Breast epithelium (tissue), 3 donors: ENCODE data around the gene AP2S1.

Experiments
- POLR2A ChIP-seq: fragments of 450-650 bp; IDR thresholded peaks from one replicate; pipeline ENCODE4 v1.6.1; 2016; ENCODE audit warnings: antibody characterized with exemption, mild to moderate bottlenecking, moderate library complexity
- POLR2AphosphoS5 ChIP-seq, 3 donors: sonication (generic); formaldehyde crosslinking; IDR thresholded peaks; one replicate each; pipeline ENCODE4 v1.6.1; 2017; ENCODE audit warnings: antibody characterized with exemption in 3 of 3
- TF ChIP-seq, protein P1 (sequence below), 3 donors: fragments of 450-650 bp; IDR thresholded peaks; one replicate each; pipeline ENCODE4 v1.5.1; 2016 to 2017; ENCODE audit warnings: antibody characterized with exemption in 3 of 3, mild to moderate bottlenecking in 3 of 3, moderate library complexity in 3 of 3

- TF ChIP-seq, protein P1, sequence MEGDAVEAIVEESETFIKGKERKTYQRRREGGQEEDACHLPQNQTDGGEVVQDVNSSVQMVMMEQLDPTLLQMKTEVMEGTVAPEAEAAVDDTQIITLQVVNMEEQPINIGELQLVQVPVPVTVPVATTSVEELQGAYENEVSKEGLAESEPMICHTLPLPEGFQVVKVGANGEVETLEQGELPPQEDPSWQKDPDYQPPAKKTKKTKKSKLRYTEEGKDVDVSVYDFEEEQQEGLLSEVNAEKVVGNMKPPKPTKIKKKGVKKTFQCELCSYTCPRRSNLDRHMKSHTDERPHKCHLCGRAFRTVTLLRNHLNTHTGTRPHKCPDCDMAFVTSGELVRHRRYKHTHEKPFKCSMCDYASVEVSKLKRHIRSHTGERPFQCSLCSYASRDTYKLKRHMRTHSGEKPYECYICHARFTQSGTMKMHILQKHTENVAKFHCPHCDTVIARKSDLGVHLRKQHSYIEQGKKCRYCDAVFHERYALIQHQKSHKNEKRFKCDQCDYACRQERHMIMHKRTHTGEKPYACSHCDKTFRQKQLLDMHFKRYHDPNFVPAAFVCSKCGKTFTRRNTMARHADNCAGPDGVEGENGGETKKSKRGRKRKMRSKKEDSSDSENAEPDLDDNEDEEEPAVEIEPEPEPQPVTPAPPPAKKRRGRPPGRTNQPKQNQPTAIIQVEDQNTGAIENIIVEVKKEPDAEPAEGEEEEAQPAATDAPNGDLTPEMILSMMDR (IDR thresholded peaks at IDR 0.05) = no peak
- TF ChIP-seq POLR2A (no peak), POLR2AphosphoS5 (IDR thresholded peaks at IDR 0.05) (no peak)
These were observed 36.7 kb upstream of the AP2S1 start for GRCh38 chr19:46887240-46887782.
